Neural progenitor cell (in vitro differentiated cells): ENCODE results near the gene BDKRB2.

ENCODE experiments used
- CTCF ChIP-seq: fragments of 200-600 bp; sonication (generic); IDR thresholded peaks from 2 replicates; pipeline ENCODE4 v1.5.1; 2017; ENCODE audit warnings: antibody characterized with exemption, mild to moderate bottlenecking
- EZH2 ChIP-seq: fragments of 200-600 bp; sonication (generic); IDR thresholded peaks from 2 replicates; pipeline ENCODE4 v1.6.1; 2017; ENCODE audit warnings: antibody characterized with exemption, mild to moderate bottlenecking, moderate library complexity
- EZH2phosphoT487 ChIP-seq: fragments of 200-600 bp; sonication (generic); IDR thresholded peaks from 2 replicates; pipeline ENCODE4 v1.6.1; 2017; ENCODE audit warnings: antibody characterized with exemption

- no peak for TF ChIP-seq EZH2
- no peak for TF ChIP-seq CTCF
- no peak for TF ChIP-seq EZH2phosphoT487
These were observed 42.4 kb upstream of the BDKRB2 start for GRCh38 chr14:96162265-96162664.
